Tibial artery (tissue), 4 donors: ENCODE measurements around the gene AGBL1.
A peak's percentile ranks its signal among the peaks of the same experiment; 100 is the strongest.

ENCODE experiments used
- DNase-seq, 2 donors: peaks; one replicate each; pipeline ENCODE4 v3.0.0-alpha.2; 2019
- H3K27ac ChIP-seq, 2 donors: fragments of 200-600 bp; sonication (generic) in 1 of 2; 1 replicate in 1 of 2; 2 replicates in 1 of 2; pipeline ENCODE4 v1.5.1; 2018 to 2019; ENCODE audit warnings: mild to moderate bottlenecking in 1 of 2
- H3K27me3 ChIP-seq, 2 donors: fragments of 200-600 bp; sonication (generic) in 1 of 2; one replicate each; pipeline versions ENCODE4 v1.5.1 to v1.6.0; 2016 to 2019
- H3K36me3 ChIP-seq, 3 donors: fragments of 200-600 bp; sonication (generic) in 2 of 3; one replicate each; pipeline ENCODE4 v1.5.1; 2016 to 2019; ENCODE audit warnings: mild to moderate bottlenecking in 2 of 3
- H3K4me1 ChIP-seq, 4 donors: fragments of 200-600 bp; sonication (generic) in 2 of 4; 1 replicate in 3 of 4; 2 replicates in 1 of 4; pipeline ENCODE4 v1.5.1; 2016 to 2019
- H3K4me3 ChIP-seq, 2 donors: fragments of 200-600 bp; sonication (generic) in 1 of 2; 1 replicate in 1 of 2; 2 replicates in 1 of 2; pipeline ENCODE4 v1.5.1; 2018 to 2019; ENCODE audit warnings: mild to moderate bottlenecking in 2 of 2
- H3K9me3 ChIP-seq, 3 donors: fragments of 200-600 bp; sonication (generic) in 1 of 3; one replicate each; pipeline ENCODE4 v1.5.1; 2016 to 2019
- CTCF ChIP-seq, 2 experiments: fragments of 200-600 bp in 1 of 2; fragments of 450-650 bp in 1 of 2; IDR thresholded peaks; one replicate each; pipeline ENCODE4 v1.5.1; 2017 to 2019; ENCODE audit warnings: antibody characterized with exemption in 2 of 2, mild to moderate bottlenecking in 1 of 2, moderate library complexity in 1 of 2
- intact Hi-C: fragments of 100-400 bp; cut with DNase I; formaldehyde crosslinking; loops from one replicate; pipeline ENCODE4 v1.15.0; 2023; ENCODE audit warnings: low total_unique reads

AGBL1 gene

GRCh38 chr15:86735247-86736040 lies 655.8 kb downstream of the AGBL1 start:
- Histone ChIP-seq H3K27ac (no peak overlapping the region), H3K4me1 (no peaks in the 10 kb centered on the region), H3K9me3 (no peaks in the 10 kb centered on the region), H3K4me3 (no peak overlapping the region), H3K27me3 (no peaks in the 10 kb centered on the region), H3K36me3 (no peaks in the 10 kb centered on the region)
- DNase-seq = no peak
- intact Hi-C loops = no loop called here
- TF ChIP-seq CTCF (IDR thresholded peaks at IDR 0.05) = no peak

GRCh38 chr15:86741917-86742316 lies 662.2 kb downstream of the AGBL1 start:
- Histone ChIP-seq H3K27me3 (no peaks in the 10 kb centered on the region), H3K27ac (no peak overlapping the region), H3K36me3 (no peaks in the 10 kb centered on the region), H3K4me1 (no peaks in the 10 kb centered on the region), H3K4me3 (no peak overlapping the region), H3K9me3 (no peaks in the 10 kb centered on the region)
- DNase-seq = no peak
- intact Hi-C loops = no loop called here
- TF ChIP-seq CTCF (IDR thresholded peaks at IDR 0.05) = no peak

GRCh38 chr15:86743283-86743903 lies 663.7 kb downstream of the AGBL1 start:
- Histone ChIP-seq H3K36me3 (no peaks in the 10 kb centered on the region), H3K9me3 (no peaks in the 10 kb centered on the region), H3K27ac (no peak overlapping the region), H3K4me1 (no peaks in the 10 kb centered on the region), H3K4me3 (no peak overlapping the region), H3K27me3 (no peaks in the 10 kb centered on the region)
- intact Hi-C loops = no loop called here
- no peak for DNase-seq
- peak in 1 of 2 experiments; percentile 12 for TF ChIP-seq CTCF (IDR thresholded peaks at IDR 0.05)

- intact Hi-C loops = no loop called here
- DNase-seq = no peak
- Histone ChIP-seq H3K4me3 (no peak overlapping the region), H3K27ac (no peak overlapping the region), H3K9me3 (no peaks in the 10 kb centered on the region), H3K27me3 (no peaks in the 10 kb centered on the region), H3K36me3 (no peaks in the 10 kb centered on the region), H3K4me1 (no peaks in the 10 kb centered on the region)
- no peak for TF ChIP-seq CTCF (IDR thresholded peaks at IDR 0.05)
Measured at GRCh38 chr15:86744198-86744780, 664.6 kb downstream of the AGBL1 start.

GRCh38 chr15:86751116-86751515 lies 671.4 kb downstream of the AGBL1 start:
- DNase-seq = no peak
- Histone ChIP-seq H3K27me3 (no peaks in the 10 kb centered on the region), H3K4me3 (no peak overlapping the region), H3K27ac (no peak overlapping the region), H3K9me3 (no peaks in the 10 kb centered on the region), H3K36me3 (no peaks in the 10 kb centered on the region), H3K4me1 (no peaks in the 10 kb centered on the region)
- no peak for TF ChIP-seq CTCF (IDR thresholded peaks at IDR 0.05)
- intact Hi-C loops = no loop called here
